ENCODE data around the gene TARBP1. TPM values are rescaled to one million over a fixed set of nuclear protein-coding genes. Genes with fewer than 3 reads are reported as not detected.

TARBP1 gene
- polyA plus RNA-seq = 10 to 100 TPM; 16.8 to 32.5 TPM

- Histone ChIP-seq H3K9me3 (ENCODE audit: control insufficient read depth in 2 of 2, insufficient read depth in 1 of 2, low read depth in 1 of 2, low read length in 1 of 2) (no peaks in the 10 kb centered on the region), H3K36me3 (ENCODE audit: control insufficient read depth in 2 of 2, insufficient read depth in 2 of 2, low read length in 1 of 2) (no peaks in the 10 kb centered on the region), H3K4me1 (ENCODE audit: control insufficient read depth in 2 of 2, insufficient read depth in 2 of 2, low read length in 1 of 2) (no peaks in the 10 kb centered on the region), H3K27ac (ENCODE audit: low read depth in 2 of 2, low read length in 1 of 2) (peak within 1 kb of the TSS; percentile 93 to 94), H3K27me3 (ENCODE audit: control insufficient read depth in 1 of 2, insufficient read depth in 2 of 2, low read length in 2 of 2) (no peaks in the 10 kb centered on the region), H3K4me3 (ENCODE audit: low read depth in 1 of 2, low read length in 2 of 2) (peak within 1 kb of the TSS; percentile 52 to 70)
- WGBS, 2 donors = 0 to 1% methylated on average over 69 to 122 of the region's 122 CpGs
Observed at GRCh38 chr1:234478481-234479309, at the start of gene TARBP1. TARBP1 (minus strand) TSS chr1:234479179; CDS start chr1:234479103, 76 bp downstream.

- H3K4me1 ChIP-seq (ENCODE audit: control insufficient read depth in 2 of 2, insufficient read depth in 2 of 2, low read length in 1 of 2) = peaks cover 9 to 11% of the 10 kb centered on the region in 2 donors
- H3K27ac ChIP-seq (ENCODE audit: low read depth in 2 of 2, low read length in 1 of 2) = no peak overlapping the region
- WGBS, 2 donors = 75 to 83% methylated on average over 14 of the region's 14 CpGs
- H3K4me3 ChIP-seq (ENCODE audit: low read depth in 1 of 2, low read length in 2 of 2) = no peak overlapping the region
- no peaks in the 10 kb centered on the region for H3K36me3 ChIP-seq (ENCODE audit: control insufficient read depth in 2 of 2, insufficient read depth in 2 of 2, low read length in 1 of 2)
- no peaks in the 10 kb centered on the region for H3K27me3 ChIP-seq (ENCODE audit: control insufficient read depth in 1 of 2, insufficient read depth in 2 of 2, low read length in 2 of 2)
- H3K9me3 ChIP-seq (ENCODE audit: control insufficient read depth in 2 of 2, insufficient read depth in 1 of 2, low read depth in 1 of 2, low read length in 1 of 2) = no peaks in the 10 kb centered on the region
Observed at GRCh38 chr1:234528074-234528865, 49.3 kb upstream of the TARBP1 start.

- H3K4me1 ChIP-seq (ENCODE audit: control insufficient read depth in 2 of 2, insufficient read depth in 2 of 2, low read length in 1 of 2) = peaks cover 8 to 10% of the 10 kb centered on the region in 2 donors
- 85 to 93% methylated on average over 6 of the region's 6 CpGs for WGBS, 2 donors
- H3K4me3 ChIP-seq (ENCODE audit: low read depth in 1 of 2, low read length in 2 of 2) = no peak overlapping the region
- no peaks in the 10 kb centered on the region for H3K36me3 ChIP-seq (ENCODE audit: control insufficient read depth in 2 of 2, insufficient read depth in 2 of 2, low read length in 1 of 2)
- no peaks in the 10 kb centered on the region for H3K9me3 ChIP-seq (ENCODE audit: control insufficient read depth in 2 of 2, insufficient read depth in 1 of 2, low read depth in 1 of 2, low read length in 1 of 2)
- no peak overlapping the region for H3K27ac ChIP-seq (ENCODE audit: low read depth in 2 of 2, low read length in 1 of 2)
- no peaks in the 10 kb centered on the region for H3K27me3 ChIP-seq (ENCODE audit: control insufficient read depth in 1 of 2, insufficient read depth in 2 of 2, low read length in 2 of 2)
Observed at GRCh38 chr1:234527346-234527745, 48.4 kb upstream of the TARBP1 start.

GRCh38 chr1:234526922-234527321 is 47.9 kb upstream of the TARBP1 start:
- H3K4me1 ChIP-seq (ENCODE audit: control insufficient read depth in 2 of 2, insufficient read depth in 2 of 2, low read length in 1 of 2) = peaks cover 8 to 10% of the 10 kb centered on the region in 2 donors

GRCh38 chr1:234525099-234525799 is 46.3 kb upstream of the TARBP1 start:
- no peaks in the 10 kb centered on the region for H3K9me3 ChIP-seq (ENCODE audit: control insufficient read depth in 2 of 2, insufficient read depth in 1 of 2, low read depth in 1 of 2, low read length in 1 of 2)
- 83 to 87% methylated on average over 5 of the region's 5 CpGs for WGBS, 2 donors
- no peaks in the 10 kb centered on the region for H3K36me3 ChIP-seq (ENCODE audit: control insufficient read depth in 2 of 2, insufficient read depth in 2 of 2, low read length in 1 of 2)
- H3K4me1 ChIP-seq (ENCODE audit: control insufficient read depth in 2 of 2, insufficient read depth in 2 of 2, low read length in 1 of 2) = peaks cover 5 to 8% of the 10 kb centered on the region in 2 donors
- no peak overlapping the region for H3K27ac ChIP-seq (ENCODE audit: low read depth in 2 of 2, low read length in 1 of 2)
- no peak overlapping the region for H3K4me3 ChIP-seq (ENCODE audit: low read depth in 1 of 2, low read length in 2 of 2)
- no peaks in the 10 kb centered on the region for H3K27me3 ChIP-seq (ENCODE audit: control insufficient read depth in 1 of 2, insufficient read depth in 2 of 2, low read length in 2 of 2)

More at GRCh38 chr1:234526922-234527321, 47.9 kb upstream of the TARBP1 start:
- no peaks in the 10 kb centered on the region for H3K27me3 ChIP-seq (ENCODE audit: control insufficient read depth in 1 of 2, insufficient read depth in 2 of 2, low read length in 2 of 2)
- WGBS, 2 donors = 75 to 76% methylated on average over 3 of the region's 3 CpGs
- H3K27ac ChIP-seq (ENCODE audit: low read depth in 2 of 2, low read length in 1 of 2) = no peak overlapping the region
- no peak overlapping the region for H3K4me3 ChIP-seq (ENCODE audit: low read depth in 1 of 2, low read length in 2 of 2)
- no peaks in the 10 kb centered on the region for H3K9me3 ChIP-seq (ENCODE audit: control insufficient read depth in 2 of 2, insufficient read depth in 1 of 2, low read depth in 1 of 2, low read length in 1 of 2)
- H3K36me3 ChIP-seq (ENCODE audit: control insufficient read depth in 2 of 2, insufficient read depth in 2 of 2, low read length in 1 of 2) = no peaks in the 10 kb centered on the region

- H3K27ac ChIP-seq (ENCODE audit: low read depth in 2 of 2, low read length in 1 of 2) = peak overlapping the region in 1 of 2 donors; percentile 32
- H3K36me3 ChIP-seq (ENCODE audit: control insufficient read depth in 2 of 2, insufficient read depth in 2 of 2, low read length in 1 of 2) = no peaks in the 10 kb centered on the region
- no peaks in the 10 kb centered on the region for H3K9me3 ChIP-seq (ENCODE audit: control insufficient read depth in 2 of 2, insufficient read depth in 1 of 2, low read depth in 1 of 2, low read length in 1 of 2)
- 95% methylated on average over 5 of the region's 5 CpGs for WGBS, 2 donors
- H3K4me3 ChIP-seq (ENCODE audit: low read depth in 1 of 2, low read length in 2 of 2) = no peak overlapping the region
- no peaks in the 10 kb centered on the region for H3K27me3 ChIP-seq (ENCODE audit: control insufficient read depth in 1 of 2, insufficient read depth in 2 of 2, low read length in 2 of 2)
- H3K4me1 ChIP-seq (ENCODE audit: control insufficient read depth in 2 of 2, insufficient read depth in 2 of 2, low read length in 1 of 2) = peaks cover 0 to 8% of the 10 kb centered on the region in 2 donors
Observed at GRCh38 chr1:234521836-234522235, 42.9 kb upstream of the TARBP1 start.

GRCh38 chr1:234520908-234521817 is 42.2 kb upstream of the TARBP1 start:
- Histone ChIP-seq H3K4me3 (ENCODE audit: low read depth in 1 of 2, low read length in 2 of 2) (no peak overlapping the region), H3K27ac (ENCODE audit: low read depth in 2 of 2, low read length in 1 of 2) (peak overlapping the region in 1 of 2 donors; percentile 32), H3K4me1 (ENCODE audit: control insufficient read depth in 2 of 2, insufficient read depth in 2 of 2, low read length in 1 of 2) (peaks cover 0 to 8% of the 10 kb centered on the region in 2 donors), H3K27me3 (ENCODE audit: control insufficient read depth in 1 of 2, insufficient read depth in 2 of 2, low read length in 2 of 2) (no peaks in the 10 kb centered on the region), H3K9me3 (ENCODE audit: control insufficient read depth in 2 of 2, insufficient read depth in 1 of 2, low read depth in 1 of 2, low read length in 1 of 2) (no peaks in the 10 kb centered on the region), H3K36me3 (ENCODE audit: control insufficient read depth in 2 of 2, insufficient read depth in 2 of 2, low read length in 1 of 2) (no peaks in the 10 kb centered on the region)
- WGBS, 2 donors = 74 to 77% methylated on average over 6 of the region's 6 CpGs

GRCh38 chr1:234519506-234519905 is 40.5 kb upstream of the TARBP1 start:
- 93 to 94% methylated on average over 10 of the region's 10 CpGs for WGBS, 2 donors
- H3K9me3 ChIP-seq (ENCODE audit: control insufficient read depth in 2 of 2, insufficient read depth in 1 of 2, low read depth in 1 of 2, low read length in 1 of 2) = no peaks in the 10 kb centered on the region
- H3K4me3 ChIP-seq (ENCODE audit: low read depth in 1 of 2, low read length in 2 of 2) = no peak overlapping the region
- no peaks in the 10 kb centered on the region for H3K27me3 ChIP-seq (ENCODE audit: control insufficient read depth in 1 of 2, insufficient read depth in 2 of 2, low read length in 2 of 2)
- H3K4me1 ChIP-seq (ENCODE audit: control insufficient read depth in 2 of 2, insufficient read depth in 2 of 2, low read length in 1 of 2) = peaks cover 0 to 9% of the 10 kb centered on the region in 2 donors
- H3K27ac ChIP-seq (ENCODE audit: low read depth in 2 of 2, low read length in 1 of 2) = no peak overlapping the region
- no peaks in the 10 kb centered on the region for H3K36me3 ChIP-seq (ENCODE audit: control insufficient read depth in 2 of 2, insufficient read depth in 2 of 2, low read length in 1 of 2)
